Measurements from ENCODE around the gene MEPE. TPM values are rescaled to one million over a fixed set of nuclear protein-coding genes. Genes with fewer than 3 reads are reported as not detected.

The MEPE gene
- not detected for total RNA-seq
- not detected for polyA plus RNA-seq
- long read RNA-seq, donor 1: 0 reads
- long read RNA-seq, donor 2: 0 reads

DNA sequence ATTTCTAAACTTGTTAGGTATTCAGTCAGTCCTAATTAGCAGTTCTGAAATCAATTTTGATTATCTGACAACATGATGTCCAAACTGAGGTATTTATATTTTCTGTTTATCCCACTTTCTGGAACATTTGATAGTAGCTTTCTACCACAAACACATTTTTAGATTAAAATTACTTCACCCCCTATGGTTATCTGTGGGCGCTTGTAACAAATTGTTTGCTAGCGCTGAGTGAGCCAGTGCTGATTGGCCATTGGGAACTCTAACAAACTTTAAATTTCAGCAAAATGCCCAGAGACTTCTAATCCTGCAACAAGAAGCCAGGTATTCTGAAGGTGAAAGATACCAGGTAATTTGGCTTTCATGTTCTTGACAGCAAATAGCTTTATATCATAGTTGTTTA lies at the start of gene MEPE:
Gene MEPE, plus strand, starts transcription at position 301 of the 400 bp plus-strand sequence. CDS start 1,746 bp downstream, outside the sequence.
- H3K9me3 ChIP-seq: no peaks in the 10 kb centered on the region
- no peak within 1 kb of the TSS for H3K27ac ChIP-seq
- TF ChIP-seq, protein P1, sequence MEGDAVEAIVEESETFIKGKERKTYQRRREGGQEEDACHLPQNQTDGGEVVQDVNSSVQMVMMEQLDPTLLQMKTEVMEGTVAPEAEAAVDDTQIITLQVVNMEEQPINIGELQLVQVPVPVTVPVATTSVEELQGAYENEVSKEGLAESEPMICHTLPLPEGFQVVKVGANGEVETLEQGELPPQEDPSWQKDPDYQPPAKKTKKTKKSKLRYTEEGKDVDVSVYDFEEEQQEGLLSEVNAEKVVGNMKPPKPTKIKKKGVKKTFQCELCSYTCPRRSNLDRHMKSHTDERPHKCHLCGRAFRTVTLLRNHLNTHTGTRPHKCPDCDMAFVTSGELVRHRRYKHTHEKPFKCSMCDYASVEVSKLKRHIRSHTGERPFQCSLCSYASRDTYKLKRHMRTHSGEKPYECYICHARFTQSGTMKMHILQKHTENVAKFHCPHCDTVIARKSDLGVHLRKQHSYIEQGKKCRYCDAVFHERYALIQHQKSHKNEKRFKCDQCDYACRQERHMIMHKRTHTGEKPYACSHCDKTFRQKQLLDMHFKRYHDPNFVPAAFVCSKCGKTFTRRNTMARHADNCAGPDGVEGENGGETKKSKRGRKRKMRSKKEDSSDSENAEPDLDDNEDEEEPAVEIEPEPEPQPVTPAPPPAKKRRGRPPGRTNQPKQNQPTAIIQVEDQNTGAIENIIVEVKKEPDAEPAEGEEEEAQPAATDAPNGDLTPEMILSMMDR (IDR thresholded peaks at IDR 0.05 in 8 of 11, conservative IDR thresholded peaks at IDR 0.05 in 3 of 11): no peak
- TF ChIP-seq POLR2AphosphoS5 (IDR thresholded peaks at IDR 0.05) (no peak), POLR2A (IDR thresholded peaks at IDR 0.05) (no peak)
- no peak within 1 kb of the TSS for H3K4me3 ChIP-seq
- DNase-seq: no peak
- intact Hi-C loops (cut with DNase I; ENCODE audit: low total_unique reads): no loop called here
- H3K36me3 ChIP-seq: no peaks in the 10 kb centered on the region
- no peaks in the 10 kb centered on the region for H3K4me1 ChIP-seq
- no peaks in the 10 kb centered on the region for H3K27me3 ChIP-seq (replicated peaks in 1 of 7)
- WGBS, 5 donors: 80 to 98% (median 95%) methylated on average over 2 of the region's 2 CpGs

DNA sequence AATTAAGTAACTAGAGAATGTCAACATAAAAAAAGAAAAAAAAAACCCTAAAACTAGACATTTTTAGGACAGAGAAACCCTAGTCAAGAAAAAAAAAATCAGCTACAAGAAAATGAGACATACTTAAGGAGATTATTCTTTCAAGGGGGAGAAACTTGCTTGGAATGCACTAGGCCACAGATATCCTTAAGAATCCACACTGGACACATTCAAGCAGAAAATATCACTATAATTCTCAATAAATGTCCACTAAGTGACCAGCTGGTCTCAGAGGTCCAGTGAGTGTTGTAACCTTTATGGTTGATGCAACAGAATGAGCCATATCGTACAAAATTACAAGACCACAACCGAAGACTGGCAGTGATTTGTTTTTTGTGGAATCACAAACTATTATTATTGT lies 49.0 kb upstream of the MEPE start:
- no peaks in the 10 kb centered on the region for H3K36me3 ChIP-seq
- TF ChIP-seq, protein P1 (IDR thresholded peaks at IDR 0.05 in 8 of 11, conservative IDR thresholded peaks at IDR 0.05 in 3 of 11): no peak
- no peak for TF ChIP-seq POLR2AphosphoS5 (IDR thresholded peaks at IDR 0.05)
- TF ChIP-seq POLR2A (IDR thresholded peaks at IDR 0.05): no peak
- intact Hi-C loops (cut with DNase I; ENCODE audit: low total_unique reads): no loop called here
- DNase-seq: no peak
- 79 to 84% (median 81%) methylated on average over 2 of the region's 2 CpGs for WGBS, 5 donors
- H3K27me3 ChIP-seq (replicated peaks in 1 of 7): no peaks in the 10 kb centered on the region
- no peak overlapping the region for H3K4me3 ChIP-seq
- H3K27ac ChIP-seq: no peak overlapping the region
- no peaks in the 10 kb centered on the region for H3K4me1 ChIP-seq
- H3K9me3 ChIP-seq: no peaks in the 10 kb centered on the region

GRCh38 chr4:87785731-87786509 lies 46.8 kb upstream of the MEPE start:
- 84 to 92% (median 85%) methylated on average over 15 of the region's 15 CpGs for WGBS, 5 donors
- no peaks in the 10 kb centered on the region for H3K36me3 ChIP-seq
- H3K27ac ChIP-seq: no peak overlapping the region
- intact Hi-C loops (cut with DNase I; ENCODE audit: low total_unique reads): no loop called here
- H3K4me3 ChIP-seq: no peak overlapping the region
- TF ChIP-seq, protein P1 (IDR thresholded peaks at IDR 0.05 in 8 of 11, conservative IDR thresholded peaks at IDR 0.05 in 3 of 11): no peak
- no peak for TF ChIP-seq POLR2A (IDR thresholded peaks at IDR 0.05)
- TF ChIP-seq POLR2AphosphoS5 (IDR thresholded peaks at IDR 0.05): no peak
- H3K4me1 ChIP-seq: no peaks in the 10 kb centered on the region
- H3K27me3 ChIP-seq (replicated peaks in 1 of 7): no peaks in the 10 kb centered on the region
- no peaks in the 10 kb centered on the region for H3K9me3 ChIP-seq
- DNase-seq: peak; percentile 56

GRCh38 chr4:87799301-87800113 lies 33.3 kb upstream of the MEPE start, which contains the start of gene IBSP:
Gene IBSP (plus strand): TSS chr4:87799554. CDS start chr4:87802362, 2,808 bp downstream.
- no peak within 1 kb of the TSS for H3K27ac ChIP-seq
- intact Hi-C loops (cut with DNase I; ENCODE audit: low total_unique reads): no loop called here
- no peaks in the 10 kb centered on the region for H3K36me3 ChIP-seq
- no peaks in the 10 kb centered on the region for H3K4me1 ChIP-seq
- H3K27me3 ChIP-seq (replicated peaks in 1 of 7): no peaks in the 10 kb centered on the region
- no peak for TF ChIP-seq POLR2AphosphoS5 (IDR thresholded peaks at IDR 0.05)
- no peak for TF ChIP-seq POLR2A (IDR thresholded peaks at IDR 0.05)
- TF ChIP-seq, protein P1 (IDR thresholded peaks at IDR 0.05 in 8 of 11, conservative IDR thresholded peaks at IDR 0.05 in 3 of 11): no peak
- no peaks in the 10 kb centered on the region for H3K9me3 ChIP-seq
- no peak within 1 kb of the TSS for H3K4me3 ChIP-seq
- DNase-seq: no peak
- WGBS, 5 donors: 48 to 67% (median 63%) methylated on average over 4 of the region's 4 CpGs

Data from spleen (tissue), 13 donors.